G401 (cell line): ENCODE results near the gene TNFRSF25. TPM values are rescaled to one million over a fixed set of nuclear protein-coding genes. Genes with fewer than 3 reads are reported as not detected.
"Not testable (repeated sequence)": the region's sequence is repeated elsewhere in the genome, so short reads cannot be mapped to it uniquely, and the experiment has no call there.

ENCODE experiments used
- DNase-seq: peaks from one replicate; pipeline ENCODE4 v3.0.0-alpha.2; 2015; ENCODE audit warnings: low spot score
- in situ Hi-C: cut with HindIII; loops from 2 replicates; pipeline ENCODE4 v1.10.0; 2016; ENCODE audit warnings: low sequenced_read_pairs, mixed read lengths
- total RNA-seq: library from RNA; depleted of rRNA; stranded (reverse); fragments of >200 nt; shearing (Covaris generic); gene quantifications from 2 replicates; pipeline ENCODE4 v1.2.3, GENCODE V29; 2014

The TNFRSF25 gene
- total RNA-seq, 1 experiment from 2014 or later, result 4.9 TPM

- no peak for DNase-seq
- in situ Hi-C loops, result no loop called here
These were observed 5.5 kb downstream of the TNFRSF25 start for GRCh38 chr1:6460301-6461050.

GRCh38 chr1:6459850-6460265 lies 6.1 kb downstream of the TNFRSF25 start:
- in situ Hi-C loops, result no loop called here
- DNase-seq, result no peak

GRCh38 chr1:6456800-6457466 lies 9.0 kb downstream of the TNFRSF25 start:
- DNase-seq, result no peak
- in situ Hi-C loops, result no loop called here

GRCh38 chr1:6455752-6456520 lies 10.0 kb downstream of the TNFRSF25 start:
- in situ Hi-C loops, DNase-seq: not testable (repeated sequence)

GRCh38 chr1:6454856-6455751 lies 10.9 kb downstream of the TNFRSF25 start:
- in situ Hi-C loops, result no loop called here
- DNase-seq, result no peak

- DNase-seq, in situ Hi-C loops: not testable (repeated sequence)
These were observed 11.8 kb downstream of the TNFRSF25 start for GRCh38 chr1:6453895-6454855.

- in situ Hi-C loops, result no loop called here
- no peak for DNase-seq
These were observed 15.0 kb downstream of the TNFRSF25 start for GRCh38 chr1:6450943-6451373.

- DNase-seq, in situ Hi-C loops: not testable (repeated sequence)
These were observed 15.5 kb downstream of the TNFRSF25 start for GRCh38 chr1:6450486-6450885.

- in situ Hi-C loops, result no loop called here
- no peak for DNase-seq
These were observed 15.9 kb downstream of the TNFRSF25 start for GRCh38 chr1:6450005-6450450.

- DNase-seq, result peak; percentile 37
These were observed 17.0 kb downstream of the TNFRSF25 start for GRCh38 chr1:6448749-6449631.

GRCh38 chr1:6447818-6448748 lies 17.9 kb downstream of the TNFRSF25 start:
- no peak for DNase-seq
- in situ Hi-C loops, result no loop called here

More at GRCh38 chr1:6448749-6449631, 17.0 kb downstream of the TNFRSF25 start:
- in situ Hi-C loops, result no loop called here

- in situ Hi-C loops, result no loop called here
- no peak for DNase-seq
These were observed 18.8 kb downstream of the TNFRSF25 start for GRCh38 chr1:6447016-6447817.

- in situ Hi-C loops, result no loop called here
- no peak for DNase-seq
These were observed 19.3 kb downstream of the TNFRSF25 start for GRCh38 chr1:6446665-6447015.

- in situ Hi-C loops, result not testable (repeated sequence)
These were observed 20.0 kb downstream of the TNFRSF25 start for GRCh38 chr1:6445929-6446328.

More at GRCh38 chr1:6445929-6446328, 20.0 kb downstream of the TNFRSF25 start:
- not testable (repeated sequence) for DNase-seq
